Tibial nerve (tissue), 4 donors: ENCODE results near the gene DHFR2.

Experiments
- EP300 ChIP-seq, 2 donors: sonication (generic); formaldehyde crosslinking; IDR thresholded peaks; one replicate each; pipeline ENCODE4 v1.6.1; 2017; ENCODE audit warnings: antibody characterized with exemption in 2 of 2, mild to moderate bottlenecking in 1 of 2
- POLR2A ChIP-seq, 2 donors: fragments of 450-650 bp; IDR thresholded peaks; one replicate each; pipeline ENCODE4 v1.6.1; 2017; ENCODE audit warnings: antibody characterized with exemption in 2 of 2, mild to moderate bottlenecking in 2 of 2, moderate library complexity in 2 of 2
- TF ChIP-seq, protein P1 (sequence below), 5 experiments: fragments of 200-600 bp in 3 of 5; fragments of 450-650 bp in 2 of 5; sonication (generic) in 3 of 5; IDR thresholded peaks; one replicate each; pipeline ENCODE4 v1.5.1; 2016 to 2019; ENCODE audit warnings: antibody characterized with exemption in 5 of 5, mild to moderate bottlenecking in 3 of 5, moderate library complexity in 2 of 5

DNA sequence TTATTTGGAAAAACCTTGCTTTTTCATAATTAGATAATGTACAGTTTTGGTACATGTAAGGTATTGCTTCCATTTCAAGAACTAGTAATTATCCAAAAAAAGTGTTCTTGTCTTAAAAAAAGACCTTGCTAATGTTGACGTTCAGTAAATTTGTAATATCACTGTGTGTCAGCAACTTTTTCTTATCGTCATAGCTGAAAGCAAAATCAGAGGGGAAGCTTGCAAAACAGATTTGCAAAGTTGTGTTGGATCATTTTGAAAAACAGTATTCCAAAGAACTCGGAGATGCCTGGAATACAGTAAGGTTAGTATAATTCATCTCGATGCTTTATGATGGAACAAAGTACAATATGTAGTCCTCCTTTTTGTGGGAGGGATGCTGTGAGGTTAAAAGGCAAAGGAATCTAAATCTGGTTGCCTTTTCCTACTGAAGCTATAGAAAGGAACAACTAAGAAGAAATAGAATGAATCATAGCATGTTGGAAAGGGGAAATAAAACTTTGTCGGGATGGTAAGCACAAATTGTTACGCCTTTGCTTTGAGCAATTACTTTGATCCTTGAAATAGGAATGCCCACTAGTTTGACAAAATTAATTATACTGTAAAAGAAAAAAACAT, 1.6 kb upstream of the DHFR2 start:
- TF ChIP-seq POLR2A (IDR thresholded peaks at IDR 0.05): no peak
- TF ChIP-seq, protein P1, sequence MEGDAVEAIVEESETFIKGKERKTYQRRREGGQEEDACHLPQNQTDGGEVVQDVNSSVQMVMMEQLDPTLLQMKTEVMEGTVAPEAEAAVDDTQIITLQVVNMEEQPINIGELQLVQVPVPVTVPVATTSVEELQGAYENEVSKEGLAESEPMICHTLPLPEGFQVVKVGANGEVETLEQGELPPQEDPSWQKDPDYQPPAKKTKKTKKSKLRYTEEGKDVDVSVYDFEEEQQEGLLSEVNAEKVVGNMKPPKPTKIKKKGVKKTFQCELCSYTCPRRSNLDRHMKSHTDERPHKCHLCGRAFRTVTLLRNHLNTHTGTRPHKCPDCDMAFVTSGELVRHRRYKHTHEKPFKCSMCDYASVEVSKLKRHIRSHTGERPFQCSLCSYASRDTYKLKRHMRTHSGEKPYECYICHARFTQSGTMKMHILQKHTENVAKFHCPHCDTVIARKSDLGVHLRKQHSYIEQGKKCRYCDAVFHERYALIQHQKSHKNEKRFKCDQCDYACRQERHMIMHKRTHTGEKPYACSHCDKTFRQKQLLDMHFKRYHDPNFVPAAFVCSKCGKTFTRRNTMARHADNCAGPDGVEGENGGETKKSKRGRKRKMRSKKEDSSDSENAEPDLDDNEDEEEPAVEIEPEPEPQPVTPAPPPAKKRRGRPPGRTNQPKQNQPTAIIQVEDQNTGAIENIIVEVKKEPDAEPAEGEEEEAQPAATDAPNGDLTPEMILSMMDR (IDR thresholded peaks at IDR 0.05): no peak
- no peak for TF ChIP-seq EP300 (IDR thresholded peaks at IDR 0.05)
